ENCODE results near the gene MAN1A1. TPM values are rescaled to one million over a fixed set of nuclear protein-coding genes. Genes with fewer than 3 reads are reported as not detected.

The MAN1A1 gene
- total and polyA plus RNA-seq, 2 experiments from 2014 or later = 2.0 to 8.7 TPM

DNA sequence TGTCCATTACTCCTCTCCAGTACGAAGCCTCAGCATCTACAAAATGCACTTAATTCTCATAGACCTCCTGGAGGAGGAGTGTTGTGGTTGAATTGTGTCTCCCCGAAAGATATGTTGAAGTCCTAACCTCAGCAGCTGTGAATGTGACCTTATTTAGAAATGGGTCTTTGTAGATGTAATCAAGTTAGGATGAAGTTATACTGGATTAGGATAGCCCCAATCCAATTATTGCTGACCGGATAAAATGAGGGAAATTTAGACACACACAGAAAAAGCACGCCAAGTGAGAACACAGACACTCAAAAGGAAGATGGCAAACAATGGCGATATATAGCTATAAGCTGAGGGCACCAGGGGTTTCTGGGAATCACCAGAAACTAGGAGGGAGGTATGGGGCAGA is 206.9 kb downstream of the MAN1A1 start (continued):
- TF ChIP-seq, protein P1, sequence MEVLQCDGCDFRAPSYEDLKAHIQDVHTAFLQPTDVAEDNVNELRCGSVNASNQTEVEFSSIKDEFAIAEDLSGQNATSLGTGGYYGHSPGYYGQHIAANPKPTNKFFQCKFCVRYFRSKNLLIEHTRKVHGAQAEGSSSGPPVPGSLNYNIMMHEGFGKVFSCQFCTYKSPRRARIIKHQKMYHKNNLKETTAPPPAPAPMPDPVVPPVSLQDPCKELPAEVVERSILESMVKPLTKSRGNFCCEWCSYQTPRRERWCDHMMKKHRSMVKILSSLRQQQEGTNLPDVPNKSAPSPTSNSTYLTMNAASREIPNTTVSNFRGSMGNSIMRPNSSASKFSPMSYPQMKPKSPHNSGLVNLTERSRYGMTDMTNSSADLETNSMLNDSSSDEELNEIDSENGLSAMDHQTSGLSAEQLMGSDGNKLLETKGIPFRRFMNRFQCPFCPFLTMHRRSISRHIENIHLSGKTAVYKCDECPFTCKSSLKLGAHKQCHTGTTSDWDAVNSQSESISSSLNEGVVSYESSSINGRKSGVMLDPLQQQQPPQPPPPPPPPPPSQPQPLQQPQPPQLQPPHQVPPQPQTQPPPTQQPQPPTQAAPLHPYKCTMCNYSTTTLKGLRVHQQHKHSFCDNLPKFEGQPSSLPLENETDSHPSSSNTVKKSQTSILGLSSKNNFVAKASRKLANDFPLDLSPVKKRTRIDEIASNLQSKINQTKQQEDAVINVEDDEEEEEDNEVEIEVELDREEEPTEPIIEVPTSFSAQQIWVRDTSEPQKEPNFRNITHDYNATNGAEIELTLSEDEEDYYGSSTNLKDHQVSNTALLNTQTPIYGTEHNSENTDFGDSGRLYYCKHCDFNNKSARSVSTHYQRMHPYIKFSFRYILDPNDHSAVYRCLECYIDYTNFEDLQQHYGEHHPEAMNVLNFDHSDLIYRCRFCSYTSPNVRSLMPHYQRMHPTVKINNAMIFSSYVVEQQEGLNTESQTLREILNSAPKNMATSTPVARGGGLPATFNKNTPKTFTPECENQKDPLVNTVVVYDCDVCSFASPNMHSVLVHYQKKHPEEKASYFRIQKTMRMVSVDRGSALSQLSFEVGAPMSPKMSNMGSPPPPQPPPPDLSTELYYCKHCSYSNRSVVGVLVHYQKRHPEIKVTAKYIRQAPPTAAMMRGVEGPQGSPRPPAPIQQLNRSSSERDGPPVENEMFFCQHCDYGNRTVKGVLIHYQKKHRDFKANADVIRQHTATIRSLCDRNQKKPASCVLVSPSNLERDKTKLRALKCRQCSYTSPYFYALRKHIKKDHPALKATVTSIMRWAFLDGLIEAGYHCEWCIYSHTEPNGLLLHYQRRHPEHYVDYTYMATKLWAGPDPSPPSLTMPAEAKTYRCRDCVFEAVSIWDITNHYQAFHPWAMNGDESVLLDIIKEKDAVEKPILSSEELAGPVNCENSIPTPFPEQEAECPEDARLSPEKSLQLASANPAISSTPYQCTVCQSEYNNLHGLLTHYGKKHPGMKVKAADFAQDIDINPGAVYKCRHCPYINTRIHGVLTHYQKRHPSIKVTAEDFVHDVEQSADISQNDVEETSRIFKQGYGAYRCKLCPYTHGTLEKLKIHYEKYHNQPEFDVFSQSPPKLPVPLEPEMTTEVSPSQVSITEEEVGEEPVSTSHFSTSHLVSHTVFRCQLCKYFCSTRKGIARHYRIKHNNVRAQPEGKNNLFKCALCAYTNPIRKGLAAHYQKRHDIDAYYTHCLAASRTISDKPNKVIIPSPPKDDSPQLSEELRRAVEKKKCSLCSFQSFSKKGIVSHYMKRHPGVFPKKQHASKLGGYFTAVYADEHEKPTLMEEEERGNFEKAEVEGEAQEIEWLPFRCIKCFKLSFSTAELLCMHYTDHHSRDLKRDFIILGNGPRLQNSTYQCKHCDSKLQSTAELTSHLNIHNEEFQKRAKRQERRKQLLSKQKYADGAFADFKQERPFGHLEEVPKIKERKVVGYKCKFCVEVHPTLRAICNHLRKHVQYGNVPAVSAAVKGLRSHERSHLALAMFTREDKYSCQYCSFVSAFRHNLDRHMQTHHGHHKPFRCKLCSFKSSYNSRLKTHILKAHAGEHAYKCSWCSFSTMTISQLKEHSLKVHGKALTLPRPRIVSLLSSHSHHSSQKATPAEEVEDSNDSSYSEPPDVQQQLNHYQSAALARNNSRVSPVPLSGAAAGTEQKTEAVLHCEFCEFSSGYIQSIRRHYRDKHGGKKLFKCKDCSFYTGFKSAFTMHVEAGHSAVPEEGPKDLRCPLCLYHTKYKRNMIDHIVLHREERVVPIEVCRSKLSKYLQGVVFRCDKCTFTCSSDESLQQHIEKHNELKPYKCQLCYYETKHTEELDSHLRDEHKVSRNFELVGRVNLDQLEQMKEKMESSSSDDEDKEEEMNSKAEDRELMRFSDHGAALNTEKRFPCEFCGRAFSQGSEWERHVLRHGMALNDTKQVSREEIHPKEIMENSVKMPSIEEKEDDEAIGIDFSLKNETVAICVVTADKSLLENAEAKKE (CRISPR knock-in tag; IDR thresholded peaks at IDR 0.05) = no peak
- no peak for TF ChIP-seq POLR2AphosphoS5 (IDR thresholded peaks at IDR 0.05; ENCODE audit: low read depth)
- TF ChIP-seq, protein P2, sequence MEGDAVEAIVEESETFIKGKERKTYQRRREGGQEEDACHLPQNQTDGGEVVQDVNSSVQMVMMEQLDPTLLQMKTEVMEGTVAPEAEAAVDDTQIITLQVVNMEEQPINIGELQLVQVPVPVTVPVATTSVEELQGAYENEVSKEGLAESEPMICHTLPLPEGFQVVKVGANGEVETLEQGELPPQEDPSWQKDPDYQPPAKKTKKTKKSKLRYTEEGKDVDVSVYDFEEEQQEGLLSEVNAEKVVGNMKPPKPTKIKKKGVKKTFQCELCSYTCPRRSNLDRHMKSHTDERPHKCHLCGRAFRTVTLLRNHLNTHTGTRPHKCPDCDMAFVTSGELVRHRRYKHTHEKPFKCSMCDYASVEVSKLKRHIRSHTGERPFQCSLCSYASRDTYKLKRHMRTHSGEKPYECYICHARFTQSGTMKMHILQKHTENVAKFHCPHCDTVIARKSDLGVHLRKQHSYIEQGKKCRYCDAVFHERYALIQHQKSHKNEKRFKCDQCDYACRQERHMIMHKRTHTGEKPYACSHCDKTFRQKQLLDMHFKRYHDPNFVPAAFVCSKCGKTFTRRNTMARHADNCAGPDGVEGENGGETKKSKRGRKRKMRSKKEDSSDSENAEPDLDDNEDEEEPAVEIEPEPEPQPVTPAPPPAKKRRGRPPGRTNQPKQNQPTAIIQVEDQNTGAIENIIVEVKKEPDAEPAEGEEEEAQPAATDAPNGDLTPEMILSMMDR (conservative IDR thresholded peaks at IDR 0.05; ENCODE audit: low read depth in 2 of 2) = no peak

DNA sequence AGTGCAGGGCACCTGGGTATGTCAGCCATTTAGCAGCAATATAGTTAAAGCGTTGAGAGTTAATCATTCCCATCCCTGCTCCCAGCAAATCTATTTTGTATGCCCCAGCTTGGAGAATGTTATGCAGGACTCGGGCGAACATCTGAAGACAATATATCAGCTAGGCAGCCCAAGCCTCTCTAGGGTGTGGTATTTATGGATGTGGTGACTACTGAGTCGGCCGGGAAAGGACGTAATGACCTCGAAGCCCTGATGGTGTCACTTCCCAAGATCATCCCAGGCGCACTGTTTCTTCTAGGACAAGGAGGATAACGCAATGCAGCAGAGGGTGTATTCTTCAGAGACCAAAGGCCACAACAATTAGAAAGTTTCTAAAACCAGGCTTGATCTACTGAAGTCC is 207.5 kb downstream of the MAN1A1 start:
- Mint-ChIP-seq H3K4me3 (no peak overlapping the region), H3K27ac (no peak overlapping the region), H3K4me1 (peaks cover 18% of the 10 kb centered on the region), H3K9me3 (0 out of 3 replicates have a peak, but pooled peaks cover 3% of the 10 kb centered on the region), H3K27me3 (ENCODE audit: insufficient read depth, low read depth, poor library complexity) (peaks cover 4% of the 10 kb centered on the region), H3K36me3 (ENCODE audit: low read depth) (0 out of 3 replicates have a peak, but pooled peaks cover 2% of the 10 kb centered on the region)
- ATAC-seq (no peak), DNase-seq (ENCODE audit: low spot score) (no peak)
- TF ChIP-seq, protein P3, sequence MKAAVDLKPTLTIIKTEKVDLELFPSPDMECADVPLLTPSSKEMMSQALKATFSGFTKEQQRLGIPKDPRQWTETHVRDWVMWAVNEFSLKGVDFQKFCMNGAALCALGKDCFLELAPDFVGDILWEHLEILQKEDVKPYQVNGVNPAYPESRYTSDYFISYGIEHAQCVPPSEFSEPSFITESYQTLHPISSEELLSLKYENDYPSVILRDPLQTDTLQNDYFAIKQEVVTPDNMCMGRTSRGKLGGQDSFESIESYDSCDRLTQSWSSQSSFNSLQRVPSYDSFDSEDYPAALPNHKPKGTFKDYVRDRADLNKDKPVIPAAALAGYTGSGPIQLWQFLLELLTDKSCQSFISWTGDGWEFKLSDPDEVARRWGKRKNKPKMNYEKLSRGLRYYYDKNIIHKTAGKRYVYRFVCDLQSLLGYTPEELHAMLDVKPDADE (IDR thresholded peaks at IDR 0.05) = no peak
- TF ChIP-seq JUNB (IDR thresholded peaks at IDR 0.05; ENCODE audit: unreplicated experiment) = no peak
- TF ChIP-seq, protein P2 (conservative IDR thresholded peaks at IDR 0.05; ENCODE audit: low read depth in 2 of 2) = no peak
- TF ChIP-seq EZH2phosphoT487 (IDR thresholded peaks at IDR 0.05; ENCODE audit: unreplicated experiment) = no peak
- no peak for TF ChIP-seq ZNF331 (CRISPR knock-in tag; IDR thresholded peaks at IDR 0.05; ENCODE audit: low read depth)
- TF ChIP-seq POLR2AphosphoS5 (IDR thresholded peaks at IDR 0.05; ENCODE audit: low read depth) = no peak
- TF ChIP-seq STAT1 (IDR thresholded peaks at IDR 0.05; ENCODE audit: unreplicated experiment) = no peak
- no peak for TF ChIP-seq NANOG (IDR thresholded peaks at IDR 0.05; ENCODE audit: borderline replicate concordance)
- no peak overlapping the region for H2AFZ ChIP-seq
- no peaks in the 10 kb centered on the region for H3K79me2 ChIP-seq (replicated peaks; ENCODE audit: insufficient read depth)
- H3K36me3 ChIP-seq (ENCODE audit: insufficient read depth) = no peaks in the 10 kb centered on the region
- H3F3A ChIP-seq (replicated peaks; ENCODE audit: low read depth) = no peaks in the 10 kb centered on the region
- H3K4me3 ChIP-seq = no peak overlapping the region
- H3K4me1 ChIP-seq (ENCODE audit: insufficient read depth) = peaks cover 13% of the 10 kb centered on the region
- H3K9me2 ChIP-seq (ENCODE audit: insufficient read depth) = no peaks in the 10 kb centered on the region
- no peaks in the 10 kb centered on the region for H4K20me1 ChIP-seq (replicated peaks; ENCODE audit: insufficient read depth)
- no peak overlapping the region for H3K4me2 ChIP-seq
- no peak overlapping the region for H3K27ac ChIP-seq (ENCODE audit: low read depth)
- H3K27me3 ChIP-seq (ENCODE audit: insufficient read depth) = no peaks in the 10 kb centered on the region
